IMR-90 (cell line): Measurements from ENCODE around the gene SNED1. TPM values are rescaled to one million over a fixed set of nuclear protein-coding genes. Genes with fewer than 3 reads are reported as not detected.

Experiments used
- ATAC-seq: fragments of 200-7000 bp; cut with Tn5 transposase; 2 replicates; pipeline ENCODE4 v1.9.1; 2020; ENCODE audit warnings: low read depth, mild to moderate bottlenecking, moderate library complexity
- BruUV-seq: library from RNA; stranded (reverse); fragments of 400-500 nt; replicated peaks from 2 replicates; lab custom pipeline; 2021; lab: Mats Ljungman, UMichigan
- CTCF ChIA-PET: fragments of 300-600 bp; formaldehyde crosslinking; extraction: SDS; loops from one replicate; lab custom pipeline; 2021; ENCODE audit warnings: antibody characterized with exemption; lab: Yijun Ruan, JAX
- POLR2A ChIA-PET: fragments of 300-600 bp; sonication (Branson Sonifier 250); formaldehyde crosslinking; loops from one replicate; lab custom pipeline; 2022; ENCODE audit warnings: antibody characterized with exemption; ENCODE audit not compliant: unreplicated experiment; lab: Charles Lee
- DNase-seq: peaks from one replicate; pipeline ENCODE4 v3.0.0; 2013
- H2AFZ ChIP-seq: replicated peaks from 2 replicates; pipeline ENCODE3; 2013; ENCODE audit warnings: low read length, mild to moderate bottlenecking; ENCODE audit not compliant: poor library complexity
- H2AK5ac ChIP-seq: 2 replicates; pipeline ENCODE4 v1.6.1; 2013; ENCODE audit warnings: low read depth, low read length, inconsistent platforms
- H2AK9ac ChIP-seq: replicated peaks from 2 replicates; pipeline ENCODE3; 2013; ENCODE audit warnings: mild to moderate bottlenecking, low read depth, low read length, moderate library complexity; ENCODE audit not compliant: poor library complexity
- H2BK120ac ChIP-seq: 2 replicates; pipeline ENCODE4 v1.6.1; 2013; ENCODE audit warnings: low read depth, low read length, inconsistent platforms
- H2BK15ac ChIP-seq: 3 replicates; pipeline ENCODE4 v1.6.1; 2013; ENCODE audit warnings: low read depth, low read length, inconsistent platforms
- H2BK20ac ChIP-seq: 2 replicates; pipeline ENCODE4 v1.6.1; 2013; ENCODE audit warnings: low read depth, mild to moderate bottlenecking, inconsistent platforms, low read length, moderate library complexity
- H2BK5ac ChIP-seq: 2 replicates; pipeline ENCODE4 v1.6.1; 2013; ENCODE audit warnings: mild to moderate bottlenecking, low read depth, low read length, inconsistent platforms; ENCODE audit not compliant: poor library complexity, severe bottlenecking
- H3K14ac ChIP-seq: replicated peaks from 2 replicates; pipeline ENCODE4 v1.6.1; 2013; ENCODE audit warnings: low read depth, low read length, inconsistent platforms
- H3K18ac ChIP-seq: 2 replicates; pipeline ENCODE4 v1.6.1; 2013; ENCODE audit warnings: low read depth, low read length, control low read depth
- H3K23ac ChIP-seq: 2 replicates; pipeline ENCODE4 v1.6.1; 2013; ENCODE audit warnings: low read depth, low read length, inconsistent platforms
- H3K27ac ChIP-seq: 2 replicates; pipeline ENCODE4 v1.5.1; 2013; ENCODE audit warnings: mild to moderate bottlenecking, control low read depth, low read length; ENCODE audit not compliant: insufficient read depth
- H3K27me3 ChIP-seq: 2 replicates; pipeline ENCODE4 v1.6.1; 2013; ENCODE audit warnings: low read length; ENCODE audit not compliant: control insufficient read depth, insufficient read depth
- H3K36me3 ChIP-seq: 2 replicates; pipeline ENCODE4 v1.6.1; 2013; ENCODE audit warnings: low read length, mixed read lengths; ENCODE audit not compliant: control insufficient read depth, insufficient read depth
- H3K4ac ChIP-seq: 2 replicates; pipeline ENCODE4 v1.6.1; 2013; ENCODE audit warnings: low read depth, low read length, inconsistent platforms
- H3K4me1 ChIP-seq: 2 replicates; pipeline ENCODE4 v1.6.1; 2013; ENCODE audit warnings: low read length, mixed read lengths; ENCODE audit not compliant: control insufficient read depth, insufficient read depth
- H3K4me2 ChIP-seq: 2 replicates; pipeline ENCODE4 v1.6.1; 2013; ENCODE audit warnings: low read depth, mild to moderate bottlenecking, control low read depth, low read length, moderate library complexity
- H3K4me3 ChIP-seq: 2 replicates; pipeline ENCODE4 v1.5.1; 2013; ENCODE audit warnings: low read depth, mild to moderate bottlenecking, control low read depth, low read length, moderate library complexity; ENCODE audit not compliant: insufficient read depth
- H3K56ac ChIP-seq: 2 replicates; pipeline ENCODE4 v1.6.1; 2013; ENCODE audit warnings: low read length, inconsistent platforms; ENCODE audit not compliant: insufficient read depth; ENCODE audit errors: extremely low read depth
- H3K79me1 ChIP-seq, 2 experiments: 2 replicates each; pipeline ENCODE4 v1.6.1; 2013; ENCODE audit warnings: low read length in 2 of 2, inconsistent platforms in 1 of 2, low read depth in 1 of 2
- H3K9ac ChIP-seq: 2 replicates; pipeline ENCODE4 v1.6.1; 2013; ENCODE audit warnings: low read depth, low read length, control low read depth
- H3K9me1 ChIP-seq: 2 replicates; pipeline ENCODE4 v1.6.1; 2013; ENCODE audit warnings: low read length, inconsistent platforms; ENCODE audit not compliant: insufficient read depth
- H3K9me3 ChIP-seq: 2 replicates; pipeline ENCODE4 v1.6.1; 2013; ENCODE audit warnings: low read length; ENCODE audit not compliant: control insufficient read depth, insufficient read depth
- H4K20me1 ChIP-seq: 2 replicates; pipeline ENCODE4 v1.6.1; 2013; ENCODE audit warnings: low read length, inconsistent platforms; ENCODE audit not compliant: insufficient read depth
- H4K5ac ChIP-seq: 2 replicates; pipeline ENCODE4 v1.6.1; 2013; ENCODE audit warnings: mild to moderate bottlenecking, low read depth, low read length, control low read depth
- H4K8ac ChIP-seq, 2 experiments: 2 replicates each; pipeline ENCODE4 v1.6.1; 2013; ENCODE audit warnings: low read depth in 2 of 2, low read length in 2 of 2, control low read depth in 1 of 2, inconsistent platforms in 1 of 2
- H4K91ac ChIP-seq: 2 replicates; pipeline ENCODE4 v1.6.1; 2013; ENCODE audit warnings: low read depth, low read length, inconsistent platforms; ENCODE audit not compliant: insufficient read depth
- BHLHE40 ChIP-seq: fragments of 150-350 bp; IDR thresholded peaks from 2 replicates; pipeline ENCODE4 v1.6.1; 2016; ENCODE audit warnings: mild to moderate bottlenecking, low read depth, low read length
- CHD1 ChIP-seq: IDR thresholded peaks from 2 replicates; pipeline ENCODE4 v1.6.1; 2012; ENCODE audit warnings: low read depth, low read length, improper control_type of control experiment
- NFE2L2 ChIP-seq: fragments of 150-350 bp; IDR thresholded peaks from 2 replicates; pipeline ENCODE4 v1.6.1; 2016; ENCODE audit warnings: low read depth, mild to moderate bottlenecking, low read length
- POLR2A ChIP-seq: IDR thresholded peaks from 2 replicates; pipeline ENCODE4 v1.6.1; 2012; ENCODE audit warnings: mild to moderate bottlenecking, low read depth, low read length
- RCOR1 ChIP-seq: IDR thresholded peaks from 2 replicates; pipeline ENCODE4 v1.6.1; 2012; ENCODE audit warnings: mild to moderate bottlenecking, low read length, improper control_type of control experiment; ENCODE audit not compliant: insufficient replicate concordance
- WGBS, 2 experiments: methylation state at CpG; one replicate each; pipeline versions ENCODE4 v1.1.5 to v1.1.7; 2013; ENCODE audit warnings: missing lambda C conversion rate in 2 of 2; ENCODE audit not compliant: insufficient read length in 1 of 2; ENCODE audit errors: extremely low coverage in 2 of 2; 5-methylcytosine and 5-hydroxymethylcytosine counted together
- dilution Hi-C: fragments of 300-500 bp; cut with HindIII; formaldehyde crosslinking; loops from one replicate; pipeline ENCODE4 v1.14.3; 2018; ENCODE audit warnings: low sequenced_read_pairs; ENCODE audit not compliant: unreplicated experiment
- in situ Hi-C: fragments of 300-500 bp; cut with MboI; formaldehyde crosslinking; loops from 3 replicates; pipeline ENCODE4 v1.14.3; 2019; ENCODE audit warnings: low sequenced_read_pairs, inconsistent platforms, mixed read lengths
- intact Hi-C: fragments of 100-400 bp; cut with micrococcal nuclease; formaldehyde crosslinking; loops from 2 replicates; pipeline ENCODE4 v1.10.0; 2022
- polyA plus RNA-seq, 3 experiments: library from polyadenylated mRNA; depleted of rRNA; stranded (reverse); fragments of >200 nt; gene quantifications; 2 replicates each; pipeline ENCODE4 v1.2.3, GENCODE V29; 2012; ENCODE audit warnings: low replicate concordance in 1 of 3
- total RNA-seq: library from RNA; depleted of rRNA; stranded (reverse); fragments of >200 nt; gene quantifications from 2 replicates; pipeline ENCODE4 v1.2.3, GENCODE V29; 2012
- TF ChIP-seq, protein P1 (sequence below): fragments of 150-350 bp; IDR thresholded peaks from 2 replicates; pipeline ENCODE4 v1.6.1; 2017; ENCODE audit warnings: mild to moderate bottlenecking, antibody characterized with exemption, low read length, low read depth

Gene SNED1
- total and polyA plus RNA-seq, 2 of the 4 experiments (the other 2 are of a cell fraction) = 1.1 to 3.4 TPM

DNA sequence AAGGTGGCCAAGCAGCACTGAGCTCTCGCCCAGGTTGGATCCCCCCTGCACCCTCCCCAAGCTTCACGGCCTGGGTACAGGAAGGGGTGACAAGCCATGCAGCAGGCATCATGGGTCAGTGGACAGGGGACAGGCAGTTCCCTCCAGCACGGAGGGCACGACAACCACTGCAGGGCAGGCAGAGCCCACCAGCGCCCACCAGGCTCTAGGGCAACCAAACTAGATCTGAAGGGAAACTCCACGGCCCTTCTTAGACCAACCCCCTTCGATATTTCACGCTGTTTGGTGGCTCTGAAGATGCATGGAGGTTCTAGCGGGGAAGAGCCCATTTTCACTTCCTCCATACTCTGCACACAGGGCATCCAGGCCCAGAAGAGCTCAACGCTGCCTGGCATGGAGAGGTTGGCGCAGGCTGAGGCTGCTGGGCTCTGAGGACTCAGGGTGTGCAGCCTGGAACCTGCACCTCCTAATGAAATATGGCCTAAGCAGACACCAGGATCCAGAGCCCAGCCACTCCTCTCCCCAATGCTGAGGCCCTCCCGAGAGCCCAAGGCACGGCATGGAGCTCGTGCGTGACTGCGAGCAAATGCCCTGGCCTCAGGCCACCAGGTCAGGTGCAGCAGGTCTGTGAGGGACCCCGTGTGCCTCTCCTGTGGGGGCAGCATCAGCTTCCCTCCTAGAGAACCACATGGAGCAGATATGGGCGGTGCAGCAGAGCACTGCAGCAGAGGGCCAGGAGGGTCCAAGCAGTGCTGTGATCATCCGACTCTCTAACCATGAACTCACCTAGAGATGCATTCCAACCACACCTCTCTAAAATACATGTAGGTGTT lies 112.4 kb downstream of the SNED1 start (continued):
- no peak for TF ChIP-seq NFE2L2

DNA sequence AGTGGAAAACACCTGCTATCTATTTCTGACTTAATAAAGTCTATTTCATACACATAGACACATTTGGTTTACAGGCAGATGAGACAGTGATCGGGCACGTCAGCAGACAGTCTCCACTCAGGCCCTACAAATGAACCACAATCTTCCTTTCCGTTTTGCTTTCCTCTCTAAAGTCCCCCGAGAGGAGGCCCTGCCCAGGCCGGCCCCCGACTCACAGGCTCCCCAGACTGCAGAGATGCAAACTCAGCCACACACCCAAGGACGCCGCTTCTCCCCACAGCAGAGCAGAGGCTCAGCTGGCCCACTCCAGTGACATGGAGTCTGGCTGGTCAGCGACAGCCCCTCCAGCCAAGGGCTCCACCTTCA lies 113.0 kb downstream of the SNED1 start:
- Histone ChIP-seq H2AK5ac (no peak overlapping the region), H3K9ac (no peak overlapping the region), H2BK15ac (no peak overlapping the region), H3K23ac (no peak overlapping the region), H2AFZ (no peak overlapping the region), H4K5ac (no peak overlapping the region), H3K9me3 (no peaks in the 10 kb centered on the region), H2BK20ac (no peak overlapping the region), H3K4ac (no peak overlapping the region), H2BK120ac (no peak overlapping the region), H3K4me2 (no peak overlapping the region), H4K91ac (no peak overlapping the region), H2BK5ac (no peak overlapping the region), H3K9me1 (peaks cover 6% of the 10 kb centered on the region; the same call in 1 of the 2 replicates), H2AK9ac (no peak overlapping the region), H3K27me3 (no peaks in the 10 kb centered on the region), H3K18ac (no peak overlapping the region), H3K56ac (no peak overlapping the region), H3K4me1 (no peaks in the 10 kb centered on the region), H3K36me3 (0 out of 2 replicates have a peak, but pooled peaks cover 2% of the 10 kb centered on the region), H3K14ac (no peak overlapping the region), H4K8ac (no peak overlapping the region), H3K4me3 (no peak overlapping the region), H4K20me1 (no peaks in the 10 kb centered on the region), H3K27ac (no peak overlapping the region), H3K79me1 (0 out of 4 replicates have a peak, but pooled peaks cover 0 to 2% of the 10 kb centered on the region in 2 experiments)
- BruUV-seq = no TSS peak
- WGBS, 2 experiments = 100% methylated on average over 2 of the region's 9 CpGs; no CpG with 5 or more reads in 1 of the 2 experiments
- ChIA-PET POLR2A (no interaction called here), CTCF (no interaction called here)
- TF ChIP-seq, protein P1, sequence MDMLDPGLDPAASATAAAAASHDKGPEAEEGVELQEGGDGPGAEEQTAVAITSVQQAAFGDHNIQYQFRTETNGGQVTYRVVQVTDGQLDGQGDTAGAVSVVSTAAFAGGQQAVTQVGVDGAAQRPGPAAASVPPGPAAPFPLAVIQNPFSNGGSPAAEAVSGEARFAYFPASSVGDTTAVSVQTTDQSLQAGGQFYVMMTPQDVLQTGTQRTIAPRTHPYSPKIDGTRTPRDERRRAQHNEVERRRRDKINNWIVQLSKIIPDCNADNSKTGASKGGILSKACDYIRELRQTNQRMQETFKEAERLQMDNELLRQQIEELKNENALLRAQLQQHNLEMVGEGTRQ = no peak
- TF ChIP-seq POLR2A = no peak
- no peak for TF ChIP-seq RCOR1
- TF ChIP-seq BHLHE40 = no peak
- TF ChIP-seq NFE2L2 = no peak
- no peak for TF ChIP-seq CHD1
- in situ Hi-C loops = no loop called here
- intact Hi-C loops = no loop called here
- ATAC-seq (no peak), DNase-seq (no peak)
- dilution Hi-C loops = no loop called here
